Smooth muscle cell (in vitro differentiated cells): ENCODE data around the gene SRCAP. TPM values are rescaled to one million over a fixed set of nuclear protein-coding genes. Genes with fewer than 3 reads are reported as not detected.
A peak's percentile ranks its signal among the peaks of the same experiment; 100 is the strongest.

Source experiments
- DNase-seq: peaks from one replicate; lab custom pipeline; 2025; ENCODE audit not compliant: unreplicated experiment; lab: John Stamatoyannopoulos, UW
- H2AFZ ChIP-seq: fragments of 200-600 bp; sonication (generic); 2 replicates; pipeline ENCODE4 v1.6.0; 2016; ENCODE audit warnings: antibody characterized with exemption, low read depth, mild to moderate bottlenecking
- H3F3A ChIP-seq: fragments of 200-600 bp; sonication (generic); 2 replicates; pipeline ENCODE4 v1.6.0; 2017; ENCODE audit warnings: antibody characterized with exemption, low read depth
- H3K27ac ChIP-seq: fragments of 200-600 bp; sonication (generic); 2 replicates; pipeline ENCODE4 v1.5.1; 2016; ENCODE audit warnings: low read depth, mild to moderate bottlenecking
- H3K27me3 ChIP-seq: fragments of 200-600 bp; sonication (generic); 2 replicates; pipeline ENCODE4 v1.6.1; 2016; ENCODE audit warnings: low read depth, mild to moderate bottlenecking
- H3K36me3 ChIP-seq: fragments of 200-600 bp; sonication (generic); 2 replicates; pipeline ENCODE4 v1.5.1; 2016; ENCODE audit warnings: low read depth
- H3K4me1 ChIP-seq: fragments of 200-600 bp; sonication (generic); 2 replicates; pipeline ENCODE4 v1.5.1; 2016; ENCODE audit warnings: low read depth
- H3K4me2 ChIP-seq: fragments of 200-600 bp; sonication (generic); 2 replicates; pipeline ENCODE4 v1.6.0; 2016; ENCODE audit warnings: mild to moderate bottlenecking
- H3K4me3 ChIP-seq: fragments of 200-600 bp; sonication (generic); 2 replicates; pipeline ENCODE4 v1.5.1; 2016; ENCODE audit warnings: mild to moderate bottlenecking
- H3K79me2 ChIP-seq: fragments of 200-600 bp; sonication (generic); 2 replicates; pipeline ENCODE4 v1.6.0; 2016; ENCODE audit warnings: low read depth, mild to moderate bottlenecking
- H3K9ac ChIP-seq: fragments of 200-600 bp; sonication (generic); 2 replicates; pipeline ENCODE4 v1.6.0; 2016; ENCODE audit warnings: low read depth
- H3K9me3 ChIP-seq: fragments of 200-600 bp; sonication (generic); replicated peaks from 2 replicates; pipeline ENCODE4 v1.5.1; 2016; ENCODE audit warnings: low read depth
- H4K20me1 ChIP-seq: fragments of 200-600 bp; sonication (generic); 2 replicates; pipeline ENCODE4 v1.6.0; 2016; ENCODE audit warnings: low read depth
- CTCF ChIP-seq: fragments of 200-600 bp; sonication (generic); IDR thresholded peaks from 2 replicates; pipeline ENCODE4 v1.5.1; 2017; ENCODE audit warnings: borderline replicate concordance, mild to moderate bottlenecking, antibody characterized with exemption; ENCODE audit not compliant: insufficient read depth, poor library complexity, severe bottlenecking
- WGBS: methylation state at CpG from one replicate; pipeline ENCODE4 v1.1.7; 2016; ENCODE audit warnings: low lambda C conversion rate; 5-methylcytosine and 5-hydroxymethylcytosine counted together
- polyA plus RNA-seq: library from polyadenylated mRNA; unstranded; fragments of >200 nt; fragmentation: Nextera tagmentation; extraction: Ambion mirVana; gene quantifications from 2 replicates; pipeline ENCODE4 v1.2.1, GENCODE V29; 2016
- total RNA-seq: library from RNA; depleted of rRNA; stranded (reverse); fragments of >200 nt; gene quantifications from 2 replicates; pipeline ENCODE4 v1.2.3, GENCODE V29; 2014

The SRCAP gene
- total and polyA plus RNA-seq, 2 experiments from 2014 or later = 9.0 to 14.5 TPM

DNA sequence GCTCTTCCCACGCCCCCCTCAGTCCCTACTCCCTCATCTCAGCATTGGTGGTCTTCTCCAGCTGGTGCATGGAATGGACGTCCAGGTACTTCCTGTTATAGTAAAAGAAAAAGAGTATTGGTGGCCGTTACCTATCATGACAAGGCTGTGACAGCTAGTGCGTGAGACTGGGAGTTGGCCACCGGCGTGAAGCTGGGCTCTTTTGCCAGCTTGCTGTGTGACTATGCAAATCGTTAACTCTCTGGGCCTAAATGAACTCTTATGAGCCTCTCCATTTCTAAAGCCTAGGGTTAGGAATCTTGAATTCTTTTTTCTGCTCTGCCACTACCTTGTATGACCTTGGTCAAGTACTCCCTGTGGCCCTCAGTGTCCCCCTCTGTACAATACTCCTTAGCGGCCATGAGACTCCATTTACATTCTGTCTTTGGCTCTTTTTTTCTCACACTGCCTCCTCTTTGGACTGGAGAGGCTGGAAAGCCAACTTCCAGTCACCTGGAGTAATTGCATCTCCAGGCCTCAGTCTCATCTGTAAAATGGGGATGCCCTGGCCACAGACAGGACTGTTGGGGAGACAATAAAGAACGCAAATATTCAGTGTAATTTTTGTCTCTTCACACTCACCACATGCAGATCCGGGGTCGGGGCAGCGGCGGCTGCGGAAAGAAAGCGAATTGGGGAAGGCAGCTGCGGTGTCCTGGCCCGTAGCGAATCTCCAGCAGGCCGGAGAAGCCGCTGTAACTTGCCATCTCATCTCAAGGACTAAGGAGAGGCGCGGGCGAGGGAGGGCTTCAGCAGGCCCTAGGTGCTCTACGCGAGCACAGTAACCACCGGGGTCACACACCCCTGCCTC is 61.8 kb downstream of the SRCAP start:
- Histone ChIP-seq H2AFZ (no peak overlapping the region), H3K9me3 (no peaks in the 10 kb centered on the region), H3F3A (peaks cover 8% of the 10 kb centered on the region), H3K27me3 (no peaks in the 10 kb centered on the region), H3K4me3 (peak overlapping the region; percentile 65), H3K36me3 (no peaks in the 10 kb centered on the region), H3K4me2 (peak overlapping the region; percentile 89), H3K79me2 (peaks cover 30% of the 10 kb centered on the region), H3K4me1 (peaks cover 17% of the 10 kb centered on the region), H4K20me1 (peaks cover 8% of the 10 kb centered on the region), H3K27ac (peak overlapping the region; percentile 85), H3K9ac (peak overlapping the region; percentile 71)
- TF ChIP-seq CTCF = no peak
- WGBS = 33% methylated on average over 26 of the region's 26 CpGs
- no peak for DNase-seq

GRCh38 chr16:30761427-30761927 is 62.5 kb downstream of the SRCAP start:
- Histone ChIP-seq H2AFZ (peak overlapping the region; percentile 28), H3K27me3 (no peaks in the 10 kb centered on the region), H3K27ac (peak overlapping the region; percentile 85), H4K20me1 (peaks cover 8% of the 10 kb centered on the region), H3K4me3 (peak overlapping the region; percentile 65), H3K79me2 (peaks cover 31% of the 10 kb centered on the region), H3K36me3 (no peaks in the 10 kb centered on the region), H3K4me2 (peak overlapping the region; percentile 89), H3K9ac (peak overlapping the region; percentile 71), H3K4me1 (peaks cover 17% of the 10 kb centered on the region), H3F3A (peaks cover 8% of the 10 kb centered on the region), H3K9me3 (no peaks in the 10 kb centered on the region)
- 1% methylated on average over 64 of the region's 64 CpGs for WGBS
- no peak for DNase-seq
- TF ChIP-seq CTCF = no peak

GRCh38 chr16:30761928-30762902 is 63.2 kb downstream of the SRCAP start, which contains the start of the genes CFAP119 and RNF40:
Gene CFAP119, minus strand, starts transcription at chr16:30762062. Its CDS starts 314 bp downstream, at chr16:30761748.
Gene RNF40, plus strand, starts transcription at chr16:30762322. Its CDS starts 224 bp downstream, at chr16:30762546.
- H3K4me3 ChIP-seq = peak within 1 kb of the TSS; percentile 65
- no peak for TF ChIP-seq CTCF
- peak within 1 kb of the TSS; percentile 89 for H3K9ac ChIP-seq
- no peaks in the 10 kb centered on the region for H3K27me3 ChIP-seq
- H3K4me2 ChIP-seq = peak within 1 kb of the TSS; percentile 90
- no peaks in the 10 kb centered on the region for H3K9me3 ChIP-seq
- H2AFZ ChIP-seq = peak within 1 kb of the TSS; percentile 28
- peaks cover 8% of the 10 kb centered on the region for H4K20me1 ChIP-seq
- peaks cover 31% of the 10 kb centered on the region for H3K79me2 ChIP-seq
- peaks cover 6% of the 10 kb centered on the region for H3K36me3 ChIP-seq
- H3K27ac ChIP-seq = peak within 1 kb of the TSS; percentile 85
- 2% methylated on average over 58 of the region's 60 CpGs for WGBS
- peak; percentile 91 for DNase-seq
- H3K4me1 ChIP-seq = peaks cover 17% of the 10 kb centered on the region
- H3F3A ChIP-seq = peaks cover 8% of the 10 kb centered on the region
